Pancreas (tissue), 10 donors: ENCODE results near the gene CRIP1. TPM values are rescaled to one million over a fixed set of nuclear protein-coding genes. Genes with fewer than 3 reads are reported as not detected.
A peak's percentile ranks its signal among the peaks of the same experiment; 100 is the strongest.

Source experiments
- ATAC-seq, 4 donors: fragments of 200-7000 bp; cut with Tn5 transposase; one replicate each; pipeline versions ENCODE4 v1.8.0 to v1.9.1; 2020; ENCODE audit warnings: mild to moderate bottlenecking in 4 of 4, moderate library complexity in 4 of 4
- DNase-seq, 6 donors: peaks; one replicate each; pipeline ENCODE4 v3.0.0-alpha.2; 2020
- FAIRE-seq: peaks from 2 replicates; lab custom pipeline; 2012; peaks lifted over from hg19 to GRCh38; lab: Jason Lieb, UNC
- H3K27ac ChIP-seq, 4 donors: fragments of 200-600 bp; sonication (generic); 1 replicate in 3 of 4; 2 replicates in 1 of 4; pipeline versions ENCODE4 v1.5.0 to v1.8.0; 2020
- H3K27me3 ChIP-seq, 4 donors: fragments of 200-600 bp; one replicate each; pipeline ENCODE4 v1.8.0; 2021
- H3K36me3 ChIP-seq, 3 donors: fragments of 200-600 bp; sonication (generic) in 1 of 3; one replicate each; pipeline versions ENCODE4 v1.5.0 to v1.8.0; 2020 to 2021
- H3K4me1 ChIP-seq, 3 donors: fragments of 200-600 bp; one replicate each; pipeline ENCODE4 v1.8.0; 2021
- H3K4me3 ChIP-seq, 4 donors: fragments of 200-600 bp; sonication (generic) in 2 of 4; one replicate each; pipeline versions ENCODE4 v1.5.0 to v1.8.0; 2020 to 2021
- H3K9me3 ChIP-seq, 4 donors: fragments of 200-600 bp; one replicate each; pipeline ENCODE4 v1.8.0; 2021
- WGBS, 2 donors: extraction: QIAGEN DNeasy Blood & Tissue Kit; methylation state at CpG; one replicate each; pipeline ENCODE4 v1.1.7; 2013; 5-methylcytosine and 5-hydroxymethylcytosine counted together
- intact Hi-C, 3 donors: fragments of 100-400 bp; cut with DNase I; formaldehyde crosslinking; loops; one replicate each; pipeline versions ENCODE4 v1.11.1 to v1.14.2; 2022
- polyA plus RNA-seq, 2 donors: library from polyadenylated mRNA; stranded (reverse); fragments of 200-250 nt; gene quantifications; one replicate each; pipeline ENCODE4 v1.2.3, GENCODE V29; 2013
- total RNA-seq, 6 donors: library from RNA; stranded (reverse); fragmentation: NEBNext Ultra II Directional in 4 of 6; extraction: Animal tissue kit (Norgen Biotek cat#: 25700) in 4 of 6; gene quantifications; one replicate each; pipeline versions ENCODE4 v1.2.1 to v1.2.4, GENCODE V29; 2021 to 2023
- TF ChIP-seq, protein P1 (sequence below), 4 donors: fragments of 200-600 bp; sonication (generic) in 3 of 4; IDR thresholded peaks; one replicate each; pipeline versions ENCODE4 v1.5.0 to v1.8.0; 2021; ENCODE audit warnings: antibody characterized with exemption in 4 of 4
- donor health status: healthy with polysubstance abuse.
- donor health status: DM: no; HTN: no; CAD: no; lungs with moderate emphysema.
- donor health status: DM: no; HTN: no; CAD: no.
- donor health status: control.
- donor health status: control.
- donor health status: Bipolar disorder and iron deficiency.
- donor health status: DM: yes; HTN: yes; CAD: no.
- donor health status: DM: no; HTN: no; CAD: no.
- donor health status: DM: no; HTN: no; CAD: no.
- donor health status: DM: yes; HTN: yes; CAD: no.

Gene CRIP1
- total and polyA plus RNA-seq, 8 donors = 2.4 to 71.0 (median 9.3) TPM

DNA sequence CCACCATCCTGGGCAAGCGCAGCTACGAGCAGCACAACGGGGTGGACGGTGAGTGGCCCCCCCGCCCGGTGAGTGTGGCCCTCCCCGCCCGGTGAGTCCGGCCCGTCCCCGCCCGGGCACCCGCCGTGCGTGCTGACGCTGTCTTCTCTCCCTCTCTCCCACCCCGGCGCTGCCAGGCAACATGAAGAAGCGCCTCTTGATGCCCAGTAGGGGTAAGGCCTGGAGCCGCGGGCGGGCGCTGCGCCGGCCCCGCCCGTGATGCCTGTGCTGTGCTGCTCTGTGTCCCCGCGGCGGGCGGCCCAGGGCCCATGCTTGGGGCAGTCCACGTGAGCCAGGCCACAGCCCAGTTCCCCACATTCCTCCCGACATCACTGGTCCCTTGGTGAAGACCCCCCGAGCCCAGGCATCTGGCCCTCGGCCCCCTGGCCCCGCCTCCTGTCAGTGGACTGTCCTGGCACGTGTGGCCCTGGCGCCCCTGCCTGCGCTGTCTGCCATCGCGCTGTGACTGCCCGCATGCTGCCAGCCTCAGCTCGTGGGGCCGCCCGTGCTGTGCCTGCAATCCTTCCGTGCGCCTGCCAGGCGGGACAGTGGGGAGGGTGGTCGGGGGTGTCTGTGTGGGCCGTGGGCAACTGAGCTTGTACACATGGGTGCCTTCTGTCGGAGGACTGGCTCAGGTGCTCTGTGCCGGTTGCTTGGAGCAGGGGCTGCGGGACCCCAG, 20.0 kb upstream of the CRIP1 start:
- FAIRE-seq (no peak), DNase-seq (no peak), ATAC-seq (peak in 2 of 4 donors; percentile 24 to 34)
- intact Hi-C loops = no loop called here
- Histone ChIP-seq H3K4me1 (no peaks in the 10 kb centered on the region), H3K27me3 (no peaks in the 10 kb centered on the region), H3K27ac (no peak overlapping the region), H3K4me3 (no peak overlapping the region), H3K9me3 (no peaks in the 10 kb centered on the region), H3K36me3 (peaks cover 0 to 27% (median 11%) of the 10 kb centered on the region in 3 donors)
- TF ChIP-seq, protein P1, sequence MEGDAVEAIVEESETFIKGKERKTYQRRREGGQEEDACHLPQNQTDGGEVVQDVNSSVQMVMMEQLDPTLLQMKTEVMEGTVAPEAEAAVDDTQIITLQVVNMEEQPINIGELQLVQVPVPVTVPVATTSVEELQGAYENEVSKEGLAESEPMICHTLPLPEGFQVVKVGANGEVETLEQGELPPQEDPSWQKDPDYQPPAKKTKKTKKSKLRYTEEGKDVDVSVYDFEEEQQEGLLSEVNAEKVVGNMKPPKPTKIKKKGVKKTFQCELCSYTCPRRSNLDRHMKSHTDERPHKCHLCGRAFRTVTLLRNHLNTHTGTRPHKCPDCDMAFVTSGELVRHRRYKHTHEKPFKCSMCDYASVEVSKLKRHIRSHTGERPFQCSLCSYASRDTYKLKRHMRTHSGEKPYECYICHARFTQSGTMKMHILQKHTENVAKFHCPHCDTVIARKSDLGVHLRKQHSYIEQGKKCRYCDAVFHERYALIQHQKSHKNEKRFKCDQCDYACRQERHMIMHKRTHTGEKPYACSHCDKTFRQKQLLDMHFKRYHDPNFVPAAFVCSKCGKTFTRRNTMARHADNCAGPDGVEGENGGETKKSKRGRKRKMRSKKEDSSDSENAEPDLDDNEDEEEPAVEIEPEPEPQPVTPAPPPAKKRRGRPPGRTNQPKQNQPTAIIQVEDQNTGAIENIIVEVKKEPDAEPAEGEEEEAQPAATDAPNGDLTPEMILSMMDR (IDR thresholded peaks at IDR 0.05) = no peak
- WGBS, 2 donors = 93 to 95% methylated on average over 46 to 53 of the region's 53 CpGs

DNA sequence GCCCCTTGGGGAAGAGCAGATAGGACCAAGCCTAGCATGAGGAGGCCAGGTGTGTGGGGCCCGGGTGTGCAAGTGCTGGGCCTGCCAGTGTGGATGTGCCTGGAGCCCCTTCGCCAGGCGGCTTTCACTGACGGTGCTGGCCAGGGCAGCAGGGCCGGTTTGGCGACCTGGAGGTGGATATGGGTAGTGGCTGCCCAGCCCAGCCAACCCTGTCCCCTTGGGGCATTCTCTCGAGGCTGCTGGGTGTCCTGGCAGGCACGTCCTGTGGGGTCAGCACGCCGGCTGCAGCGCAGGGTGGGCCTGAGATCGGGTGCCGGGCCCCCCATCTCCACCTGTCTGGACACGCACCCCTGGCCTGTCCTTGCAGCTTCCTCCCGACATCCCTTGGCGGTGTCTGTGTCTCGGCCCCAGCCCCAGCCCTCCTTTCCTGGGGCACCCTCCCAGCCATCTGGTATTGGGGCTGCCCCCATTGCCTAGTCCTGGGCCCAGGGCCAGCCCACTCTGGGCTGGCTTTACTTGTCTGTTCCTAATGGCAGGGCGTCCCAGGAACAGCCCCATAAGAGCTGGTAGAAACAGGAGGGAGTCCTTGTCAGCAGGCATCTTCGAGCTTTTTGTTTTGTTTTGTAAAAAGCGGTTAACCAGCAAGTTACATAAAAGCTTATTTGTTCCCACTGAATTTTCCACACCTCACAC, 19.3 kb upstream of the CRIP1 start:
- TF ChIP-seq, protein P1 (IDR thresholded peaks at IDR 0.05) = no peak
- no peak for DNase-seq
- Histone ChIP-seq H3K27ac (no peak overlapping the region), H3K4me1 (peaks cover 0 to 5% (median 4%) of the 10 kb centered on the region in 3 donors), H3K4me3 (no peak overlapping the region), H3K9me3 (no peaks in the 10 kb centered on the region), H3K27me3 (no peaks in the 10 kb centered on the region), H3K36me3 (peaks cover 0 to 27% (median 11%) of the 10 kb centered on the region in 3 donors)
- intact Hi-C loops = no loop called here
- WGBS, 2 donors = 89 to 93% methylated on average over 20 of the region's 20 CpGs
- no peak for FAIRE-seq
- ATAC-seq = no peak

DNA sequence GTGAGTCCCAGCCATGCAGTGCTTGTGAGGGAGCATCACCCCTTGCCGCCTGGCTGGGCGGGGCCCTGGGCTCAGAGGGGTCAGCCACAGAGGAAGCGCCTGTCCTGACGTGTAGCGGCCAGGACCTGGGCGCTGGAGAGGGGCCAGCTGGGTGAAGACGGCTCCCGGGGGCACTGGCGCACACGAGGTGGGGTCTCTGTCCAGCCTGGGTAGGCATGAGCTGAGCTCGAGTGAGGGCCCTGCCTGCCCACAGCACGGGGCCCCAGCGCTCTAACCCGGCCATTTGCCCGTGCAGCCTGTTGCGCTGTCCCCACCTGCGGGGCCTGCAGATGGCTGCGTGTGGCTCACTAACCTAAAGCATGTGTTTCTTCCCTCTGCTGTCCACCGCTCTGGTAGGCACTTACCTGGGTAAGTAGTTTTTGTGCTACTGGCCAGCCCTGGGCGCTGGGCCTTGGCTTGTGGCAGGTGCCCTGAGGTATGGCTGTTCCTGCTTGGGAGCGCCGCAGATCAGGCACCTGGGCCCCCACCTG, 18.7 kb upstream of the CRIP1 start:
- no peaks in the 10 kb centered on the region for H3K27me3 ChIP-seq
- H3K36me3 ChIP-seq = peaks cover 0 to 27% (median 8%) of the 10 kb centered on the region in 3 donors
- H3K27ac ChIP-seq = no peak overlapping the region
- TF ChIP-seq, protein P1 (IDR thresholded peaks at IDR 0.05) = no peak
- intact Hi-C loops = no loop called here
- ATAC-seq = no peak
- WGBS, 2 donors = 94% methylated on average over 22 of the region's 22 CpGs
- no peak for DNase-seq
- no peak for FAIRE-seq
- H3K9me3 ChIP-seq = no peaks in the 10 kb centered on the region
- H3K4me3 ChIP-seq = no peak overlapping the region
- peaks cover 0 to 11% (median 8%) of the 10 kb centered on the region in 3 donors for H3K4me1 ChIP-seq

DNA sequence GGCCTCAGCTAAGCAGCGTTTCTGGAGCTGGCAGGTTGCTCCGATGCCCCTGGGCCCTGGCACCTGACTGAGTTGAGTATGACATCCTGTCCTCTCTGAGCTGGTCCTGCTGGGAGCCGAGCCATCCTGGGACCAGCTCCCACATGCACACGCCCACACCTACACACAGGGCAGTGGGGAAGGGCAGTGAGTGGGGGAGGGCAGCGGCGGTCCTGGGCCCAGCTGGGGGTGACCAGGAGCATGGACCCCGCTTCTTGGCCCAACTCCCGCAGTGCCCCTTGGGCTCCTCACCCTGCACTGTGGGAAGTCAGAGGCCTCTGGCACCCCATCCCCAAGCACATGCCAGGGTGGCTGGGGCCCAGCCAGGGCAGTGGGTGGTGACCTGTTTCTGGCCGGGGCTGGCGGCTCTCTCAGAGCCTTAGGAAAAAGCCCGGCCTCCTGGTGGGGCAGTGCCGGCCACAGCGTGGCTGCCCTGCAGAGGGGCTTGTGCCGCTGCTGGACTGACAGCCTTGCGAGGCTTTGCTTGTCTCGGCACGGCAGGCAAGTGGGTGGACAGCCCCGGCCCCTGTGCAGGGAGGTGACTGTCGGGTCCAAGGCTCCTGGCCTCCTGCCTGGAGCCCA, 18.0 kb upstream of the CRIP1 start:
- WGBS, 2 donors = 70 to 83% methylated on average over 19 of the region's 19 CpGs
- H3K9me3 ChIP-seq = no peaks in the 10 kb centered on the region
- H3K4me3 ChIP-seq = no peak overlapping the region
- H3K4me1 ChIP-seq = peaks cover 0 to 17% (median 14%) of the 10 kb centered on the region in 3 donors
- FAIRE-seq (no peak), DNase-seq (no peak), ATAC-seq (no peak)
- TF ChIP-seq, protein P1 (IDR thresholded peaks at IDR 0.05) = no peak
- peaks cover 0 to 22% (median 3%) of the 10 kb centered on the region in 3 donors for H3K36me3 ChIP-seq
- peak overlapping the region; percentile 2 to 23 (median 14) for H3K27ac ChIP-seq
- intact Hi-C loops = no loop called here
- no peaks in the 10 kb centered on the region for H3K27me3 ChIP-seq
